Pancreas (tissue), 10 donors: ENCODE measurements around the gene C1orf74. TPM values are rescaled to one million over a fixed set of nuclear protein-coding genes. Genes with fewer than 3 reads are reported as not detected.

Experiments
- ATAC-seq, 4 donors: fragments of 200-7000 bp; cut with Tn5 transposase; one replicate each; pipeline versions ENCODE4 v1.8.0 to v1.9.1; 2020; ENCODE audit warnings: mild to moderate bottlenecking in 4 of 4, moderate library complexity in 4 of 4
- DNase-seq, 6 donors: peaks; one replicate each; pipeline ENCODE4 v3.0.0-alpha.2; 2020
- FAIRE-seq: peaks from 2 replicates; lab custom pipeline; 2012; peaks lifted over from hg19 to GRCh38; lab: Jason Lieb, UNC
- H3K27ac ChIP-seq, 4 donors: fragments of 200-600 bp; sonication (generic); 1 replicate in 3 of 4; 2 replicates in 1 of 4; pipeline versions ENCODE4 v1.5.0 to v1.8.0; 2020
- H3K27me3 ChIP-seq, 4 donors: fragments of 200-600 bp; one replicate each; pipeline ENCODE4 v1.8.0; 2021
- H3K36me3 ChIP-seq, 3 donors: fragments of 200-600 bp; sonication (generic) in 1 of 3; one replicate each; pipeline versions ENCODE4 v1.5.0 to v1.8.0; 2020 to 2021
- H3K4me1 ChIP-seq, 3 donors: fragments of 200-600 bp; one replicate each; pipeline ENCODE4 v1.8.0; 2021
- H3K4me3 ChIP-seq, 4 donors: fragments of 200-600 bp; sonication (generic) in 2 of 4; one replicate each; pipeline versions ENCODE4 v1.5.0 to v1.8.0; 2020 to 2021
- H3K9me3 ChIP-seq, 4 donors: fragments of 200-600 bp; one replicate each; pipeline ENCODE4 v1.8.0; 2021
- CTCF ChIP-seq, 4 donors: fragments of 200-600 bp; sonication (generic) in 3 of 4; IDR thresholded peaks; one replicate each; pipeline versions ENCODE4 v1.5.0 to v1.8.0; 2021; ENCODE audit warnings: antibody characterized with exemption in 4 of 4
- WGBS, 2 donors: extraction: QIAGEN DNeasy Blood & Tissue Kit; methylation state at CpG; one replicate each; pipeline ENCODE4 v1.1.7; 2013; 5-methylcytosine and 5-hydroxymethylcytosine counted together
- intact Hi-C, 3 donors: fragments of 100-400 bp; cut with DNase I; formaldehyde crosslinking; loops; one replicate each; pipeline versions ENCODE4 v1.11.1 to v1.14.2; 2022
- polyA plus RNA-seq, 2 donors: library from polyadenylated mRNA; stranded (reverse); fragments of 200-250 nt; gene quantifications; one replicate each; pipeline ENCODE4 v1.2.3, GENCODE V29; 2013
- total RNA-seq, 6 donors: library from RNA; stranded (reverse); fragmentation: NEBNext Ultra II Directional in 4 of 6; extraction: Animal tissue kit (Norgen Biotek cat#: 25700) in 4 of 6; gene quantifications; one replicate each; pipeline versions ENCODE4 v1.2.1 to v1.2.4, GENCODE V29; 2021 to 2023
- donor health status: healthy with polysubstance abuse.
- donor health status: DM: no; HTN: no; CAD: no; lungs with moderate emphysema.
- donor health status: DM: no; HTN: no; CAD: no.
- donor health status: control.
- donor health status: control.
- donor health status: Bipolar disorder and iron deficiency.
- donor health status: DM: yes; HTN: yes; CAD: no.
- donor health status: DM: no; HTN: no; CAD: no.
- donor health status: DM: no; HTN: no; CAD: no.
- donor health status: DM: yes; HTN: yes; CAD: no.

Gene C1orf74
- total and polyA plus RNA-seq, 8 donors, result 0.39 to 1.2 (median 0.82) TPM

DNA sequence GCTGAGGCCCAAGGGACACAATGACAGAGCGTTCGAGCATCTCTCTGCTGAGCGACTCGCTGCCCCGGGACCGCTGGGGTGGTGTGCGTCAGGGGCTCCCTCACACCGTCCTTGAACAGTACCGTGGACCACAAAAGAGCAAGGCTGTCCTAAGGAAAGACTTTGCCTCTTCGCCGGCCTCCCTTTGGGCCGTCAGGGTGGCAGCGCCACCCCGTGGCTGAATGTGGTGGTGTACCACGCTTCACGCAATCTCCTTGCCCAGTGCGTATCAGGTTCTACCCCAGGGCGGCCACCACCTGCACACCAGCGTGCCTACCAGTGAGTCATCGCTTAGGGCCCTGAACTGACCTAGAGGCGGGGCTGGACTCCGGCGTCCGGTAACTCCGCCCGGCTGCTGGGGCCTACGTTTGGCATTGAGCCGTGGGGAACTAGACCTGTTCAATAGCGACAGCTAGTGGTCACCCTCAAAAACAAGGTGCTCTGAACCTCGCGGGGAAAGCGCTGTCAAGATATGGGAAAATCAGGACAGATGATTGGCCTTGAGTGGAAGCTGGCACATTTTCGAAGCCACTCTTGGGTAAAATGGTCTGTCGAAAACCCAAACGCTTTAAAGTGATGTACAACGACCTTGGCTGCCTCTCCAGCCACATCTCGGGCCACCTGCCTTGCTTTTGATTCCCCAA lies 36.6 kb downstream of the C1orf74 start:
- H3K4me1 ChIP-seq, result peaks cover 0 to 9% (median 0%) of the 10 kb centered on the region in 3 donors
- H3K4me3 ChIP-seq, result peak overlapping the region in 1 of 4 donors; percentile 15
- FAIRE-seq (no peak), ATAC-seq (peak; percentile 99 to 100 (median 99)), DNase-seq (peak; percentile 95 to 99 (median 97))
- H3K9me3 ChIP-seq, result no peaks in the 10 kb centered on the region
- no peaks in the 10 kb centered on the region for H3K36me3 ChIP-seq
- WGBS, 2 donors, result 9 to 11% methylated on average over 37 of the region's 37 CpGs
- no peaks in the 10 kb centered on the region for H3K27me3 ChIP-seq
- H3K27ac ChIP-seq, result peak overlapping the region in 2 of 4 donors; percentile 4 to 20
- intact Hi-C loops, result no loop called here
- TF ChIP-seq CTCF (IDR thresholded peaks at IDR 0.05), result peak; percentile 76 to 93 (median 88)

DNA sequence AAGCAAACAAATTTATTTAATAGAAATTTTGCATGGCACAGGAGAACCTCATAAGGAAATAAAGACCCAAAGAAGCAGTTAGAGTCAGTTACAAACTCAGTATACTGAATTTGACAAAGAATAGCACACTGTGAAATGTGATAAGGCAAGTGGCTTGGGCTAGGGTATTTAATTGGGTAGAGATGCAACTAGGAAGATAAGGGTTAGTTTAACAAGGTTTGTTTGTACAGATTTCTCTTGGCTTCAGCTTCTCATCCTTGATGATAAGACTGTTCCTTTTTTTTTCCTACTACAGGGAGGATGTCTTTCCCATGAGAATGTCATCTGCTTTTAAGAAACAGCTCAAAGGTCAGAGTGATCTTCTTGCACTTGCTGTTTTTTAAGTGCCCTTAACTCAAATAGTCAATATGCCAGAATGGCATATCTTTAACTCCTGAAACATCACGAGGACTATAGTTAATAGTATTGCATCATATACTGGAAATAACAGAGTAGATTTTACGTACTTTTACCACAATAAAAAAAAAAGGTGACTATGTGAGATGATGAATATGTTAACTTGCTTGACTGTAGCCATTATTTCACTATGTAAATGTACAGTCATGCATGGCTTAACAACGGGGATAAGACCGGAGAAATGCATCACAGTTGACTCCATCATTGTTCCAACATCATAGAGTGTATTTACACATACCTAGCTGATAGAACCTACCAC lies 37.8 kb downstream of the C1orf74 start:
- H3K9me3 ChIP-seq, result no peaks in the 10 kb centered on the region
- no peak overlapping the region for H3K4me3 ChIP-seq
- intact Hi-C loops, result no loop called here
- DNase-seq, result no peak
- no peak overlapping the region for H3K27ac ChIP-seq
- no peak for TF ChIP-seq CTCF (IDR thresholded peaks at IDR 0.05)
- no peak for FAIRE-seq
- no peaks in the 10 kb centered on the region for H3K36me3 ChIP-seq
- H3K4me1 ChIP-seq, result peaks cover 0 to 16% (median 0%) of the 10 kb centered on the region in 3 donors
- WGBS, 2 donors, result 60 to 67% methylated on average over 4 of the region's 4 CpGs
- no peak for ATAC-seq
- H3K27me3 ChIP-seq, result no peaks in the 10 kb centered on the region

DNA sequence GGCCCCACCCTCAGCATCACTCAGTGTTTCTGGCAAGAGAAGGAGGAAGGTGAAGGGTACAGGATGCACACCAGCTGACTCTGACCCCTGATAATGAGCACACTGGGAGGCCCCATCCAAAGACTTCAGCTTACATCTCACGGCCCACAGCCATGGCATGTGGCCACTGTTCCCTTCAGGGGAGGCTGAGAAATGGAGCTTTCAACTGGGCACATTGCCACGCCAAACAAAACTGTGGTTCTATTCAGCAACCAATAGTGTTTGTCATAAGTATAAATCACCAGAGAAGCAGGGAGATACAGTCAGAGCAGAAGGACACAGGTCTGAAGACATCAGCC lies 41.2 kb downstream of the C1orf74 start:
- H3K4me1 ChIP-seq, result peaks cover 0 to 13% (median 0%) of the 10 kb centered on the region in 3 donors
- H3K27ac ChIP-seq, result peak overlapping the region in 3 of 4 donors; percentile 22 to 50 (median 48)
- FAIRE-seq (no peak), DNase-seq (peak in 3 of 6 donors; percentile 14 to 45 (median 45)), ATAC-seq (peak in 1 of 4 donors; percentile 18)
- H3K4me3 ChIP-seq, result no peak overlapping the region
- intact Hi-C loops, result loop anchor here in 1 of 3 donors (5.0 kb wide), 1 partner anchor 166 kb away; no protein-coding TSS in a partner anchor
- H3K27me3 ChIP-seq, result no peaks in the 10 kb centered on the region
- TF ChIP-seq CTCF (IDR thresholded peaks at IDR 0.05), result no peak
- H3K9me3 ChIP-seq, result no peaks in the 10 kb centered on the region
- H3K36me3 ChIP-seq, result no peaks in the 10 kb centered on the region
- 35 to 46% methylated on average over 2 of the region's 2 CpGs for WGBS, 2 donors

GRCh38 chr1:209742409-209743144 lies 41.8 kb downstream of the C1orf74 start:
- Histone ChIP-seq H3K27ac (peak overlapping the region in 3 of 4 donors; percentile 39 to 50 (median 48)), H3K27me3 (no peaks in the 10 kb centered on the region), H3K36me3 (no peaks in the 10 kb centered on the region), H3K4me1 (peaks cover 0 to 11% (median 0%) of the 10 kb centered on the region in 3 donors), H3K9me3 (no peaks in the 10 kb centered on the region), H3K4me3 (no peak overlapping the region)
- FAIRE-seq (peak; percentile 41), DNase-seq (no peak), ATAC-seq (peak; percentile 20 to 67 (median 55))
- WGBS, 2 donors, result 38 to 46% methylated on average over 8 of the region's 8 CpGs
- TF ChIP-seq CTCF (IDR thresholded peaks at IDR 0.05), result no peak
- intact Hi-C loops, result loop anchor here in 1 of 3 donors (5.0 kb wide), 1 partner anchor 165 kb away; no protein-coding TSS in a partner anchor
